Measurements from ENCODE around the gene SLC13A1.

DNA sequence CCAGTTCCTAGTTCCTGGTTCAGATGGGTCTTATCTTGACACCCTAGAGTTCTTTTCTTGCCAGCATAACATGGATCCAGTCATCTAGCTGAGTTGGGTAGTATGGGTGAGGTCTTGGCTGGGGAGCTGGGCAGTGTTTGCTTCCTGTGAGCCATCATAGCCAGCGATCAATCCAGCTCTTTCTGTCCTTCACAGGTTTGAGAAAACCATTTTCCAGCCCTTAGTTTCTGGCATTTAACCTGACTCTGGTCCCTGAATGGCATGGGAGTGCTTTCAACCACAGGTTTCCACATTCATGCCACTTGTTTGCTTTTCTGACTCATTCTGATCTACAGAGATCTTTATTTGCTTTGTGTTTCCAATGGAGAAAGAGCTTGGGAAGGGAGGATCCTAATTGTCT, 8.6 kb downstream of the SLC13A1 start:
- no peak for TF ChIP-seq CTCF (IDR thresholded peaks at IDR 0.05 in 2 of 3, conservative IDR thresholded peaks at IDR 0.05 in 1 of 3; ENCODE audit: control insufficient read depth in 2 of 3, extremely low read depth in 1 of 3, insufficient read depth in 1 of 3, low read depth in 3 of 3, low read length in 3 of 3)
- no peak for TF ChIP-seq MXI1 (IDR thresholded peaks at IDR 0.05; ENCODE audit: low read depth, low read length)
- TF ChIP-seq RAD51 (IDR thresholded peaks at IDR 0.05), result no peak

All from GM12878 (cell line).